Inflammatory macrophage treated with lipopolysaccharide for 4 hours (primary cell): Measurements from ENCODE around the gene ELK3.

Experiments
- DNase-seq: peaks from one replicate; pipeline ENCODE4 v3.0.0-alpha.2; 2020

ELK3 gene

GRCh38 chr12:96260644-96261043, 66.5 kb downstream of the ELK3 start:
- no peak for DNase-seq

- DNase-seq = no peak
Measured at GRCh38 chr12:96261557-96261956, 67.4 kb downstream of the ELK3 start.

- no peak for DNase-seq
Measured at GRCh38 chr12:96263449-96263902, 69.3 kb downstream of the ELK3 start.

GRCh38 chr12:96265400-96265799, 71.2 kb downstream of the ELK3 start:
- no peak for DNase-seq

GRCh38 chr12:96265836-96266235, 71.7 kb downstream of the ELK3 start:
- DNase-seq = no peak

- DNase-seq = no peak
Measured at GRCh38 chr12:96266238-96266637, 72.1 kb downstream of the ELK3 start.

- DNase-seq = no peak
Measured at GRCh38 chr12:96271469-96272199, 77.5 kb downstream of the ELK3 start.

GRCh38 chr12:96274331-96274730, 80.2 kb downstream of the ELK3 start:
- DNase-seq = no peak

GRCh38 chr12:96285158-96285557, 91.0 kb downstream of the ELK3 start:
- no peak for DNase-seq

- DNase-seq = no peak
Measured at GRCh38 chr12:96289067-96289466, 94.9 kb downstream of the ELK3 start.

GRCh38 chr12:96293093-96293492, 98.9 kb downstream of the ELK3 start:
- no peak for DNase-seq

- DNase-seq = no peak
Measured at GRCh38 chr12:96294831-96295230, 100.7 kb downstream of the ELK3 start.

GRCh38 chr12:96295532-96296160, 101.5 kb downstream of the ELK3 start:
- no peak for DNase-seq

- DNase-seq = no peak
Measured at GRCh38 chr12:96297504-96297903, 103.3 kb downstream of the ELK3 start.

GRCh38 chr12:96300064-96300463, 105.9 kb downstream of the ELK3 start:
- DNase-seq = no peak

GRCh38 chr12:96301732-96302131, 107.6 kb downstream of the ELK3 start:
- no peak for DNase-seq

GRCh38 chr12:96302687-96303310, 108.6 kb downstream of the ELK3 start:
- no peak for DNase-seq

- no peak for DNase-seq
Measured at GRCh38 chr12:96303653-96304052, 109.5 kb downstream of the ELK3 start.

- no peak for DNase-seq
Measured at GRCh38 chr12:96305665-96306064, 111.5 kb downstream of the ELK3 start.

GRCh38 chr12:96308881-96309280, 114.7 kb downstream of the ELK3 start:
- DNase-seq = no peak

GRCh38 chr12:96310067-96310466, 115.9 kb downstream of the ELK3 start:
- DNase-seq = no peak

- no peak for DNase-seq
Measured at GRCh38 chr12:96311191-96311590, 117.0 kb downstream of the ELK3 start.

- DNase-seq = no peak
Measured at GRCh38 chr12:96313606-96314005, 119.4 kb downstream of the ELK3 start.

GRCh38 chr12:96314723-96315122, 120.5 kb downstream of the ELK3 start:
- no peak for DNase-seq
